ENCODE data around the gene P4HB. TPM values are rescaled to one million over a fixed set of nuclear protein-coding genes. Genes with fewer than 3 reads are reported as not detected.
A peak's percentile ranks its signal among the peaks of the same experiment; 100 is the strongest.

P4HB gene
- total RNA-seq, 1 donor from 2014 or later = 463 TPM

DNA sequence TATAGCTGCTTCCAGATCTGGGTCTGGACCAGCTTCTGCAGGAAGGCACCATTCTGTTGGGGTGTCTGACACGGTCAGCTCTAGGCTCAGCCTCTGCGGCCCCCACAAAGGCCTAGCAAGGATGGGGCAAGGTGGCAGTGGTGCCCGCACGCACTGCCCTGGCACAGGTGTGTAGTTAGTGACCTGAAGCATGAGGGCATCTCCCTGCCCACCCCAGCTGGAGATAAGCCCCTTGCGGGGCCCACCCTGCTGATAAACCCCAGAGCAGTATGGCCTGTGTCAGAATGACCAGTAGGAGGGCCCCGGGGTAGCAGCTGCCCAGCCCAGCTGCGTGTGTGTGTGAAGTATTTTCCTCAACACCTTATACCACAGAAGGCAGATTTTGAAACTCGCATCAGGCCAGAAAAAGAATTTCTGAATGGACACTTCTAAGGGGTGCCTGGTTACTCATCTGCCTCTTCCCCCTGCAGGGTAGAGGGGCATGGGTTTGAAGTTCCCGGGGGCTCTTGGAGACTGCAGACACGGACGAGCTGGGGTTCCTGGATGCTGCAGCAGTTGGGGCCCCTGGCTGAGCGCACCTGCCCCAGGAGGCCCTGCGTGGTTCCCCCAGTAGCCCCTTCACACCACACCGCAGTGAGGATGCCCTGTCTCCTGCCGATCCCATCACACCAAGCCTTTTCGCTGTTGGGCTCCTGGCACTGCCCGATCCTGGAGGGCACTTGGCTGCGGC, 6.3 kb upstream of the P4HB start:
- TF ChIP-seq POLR2A (IDR thresholded peaks at IDR 0.05) (no peak), POLR2AphosphoS5 (IDR thresholded peaks at IDR 0.05; ENCODE audit: insufficient read depth in 1 of 2, low read depth in 1 of 2) (no peak)
- TF ChIP-seq, protein P1, sequence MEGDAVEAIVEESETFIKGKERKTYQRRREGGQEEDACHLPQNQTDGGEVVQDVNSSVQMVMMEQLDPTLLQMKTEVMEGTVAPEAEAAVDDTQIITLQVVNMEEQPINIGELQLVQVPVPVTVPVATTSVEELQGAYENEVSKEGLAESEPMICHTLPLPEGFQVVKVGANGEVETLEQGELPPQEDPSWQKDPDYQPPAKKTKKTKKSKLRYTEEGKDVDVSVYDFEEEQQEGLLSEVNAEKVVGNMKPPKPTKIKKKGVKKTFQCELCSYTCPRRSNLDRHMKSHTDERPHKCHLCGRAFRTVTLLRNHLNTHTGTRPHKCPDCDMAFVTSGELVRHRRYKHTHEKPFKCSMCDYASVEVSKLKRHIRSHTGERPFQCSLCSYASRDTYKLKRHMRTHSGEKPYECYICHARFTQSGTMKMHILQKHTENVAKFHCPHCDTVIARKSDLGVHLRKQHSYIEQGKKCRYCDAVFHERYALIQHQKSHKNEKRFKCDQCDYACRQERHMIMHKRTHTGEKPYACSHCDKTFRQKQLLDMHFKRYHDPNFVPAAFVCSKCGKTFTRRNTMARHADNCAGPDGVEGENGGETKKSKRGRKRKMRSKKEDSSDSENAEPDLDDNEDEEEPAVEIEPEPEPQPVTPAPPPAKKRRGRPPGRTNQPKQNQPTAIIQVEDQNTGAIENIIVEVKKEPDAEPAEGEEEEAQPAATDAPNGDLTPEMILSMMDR (IDR thresholded peaks at IDR 0.05) = no peak
- peaks cover 0 to 9% of the 10 kb centered on the region in 2 donors for H3K36me3 ChIP-seq
- no peaks in the 10 kb centered on the region for H3K27me3 ChIP-seq
- intact Hi-C loops (cut with DNase I) = no loop called here
- peaks cover 73% of the 10 kb centered on the region for H3K4me1 ChIP-seq
- H3K4me3 ChIP-seq = no peak overlapping the region
- no peaks in the 10 kb centered on the region for H3K9me3 ChIP-seq
- no peak for DNase-seq (ENCODE audit: extremely low spot score in 2 of 2)
- H3K27ac ChIP-seq = no peak overlapping the region

DNA sequence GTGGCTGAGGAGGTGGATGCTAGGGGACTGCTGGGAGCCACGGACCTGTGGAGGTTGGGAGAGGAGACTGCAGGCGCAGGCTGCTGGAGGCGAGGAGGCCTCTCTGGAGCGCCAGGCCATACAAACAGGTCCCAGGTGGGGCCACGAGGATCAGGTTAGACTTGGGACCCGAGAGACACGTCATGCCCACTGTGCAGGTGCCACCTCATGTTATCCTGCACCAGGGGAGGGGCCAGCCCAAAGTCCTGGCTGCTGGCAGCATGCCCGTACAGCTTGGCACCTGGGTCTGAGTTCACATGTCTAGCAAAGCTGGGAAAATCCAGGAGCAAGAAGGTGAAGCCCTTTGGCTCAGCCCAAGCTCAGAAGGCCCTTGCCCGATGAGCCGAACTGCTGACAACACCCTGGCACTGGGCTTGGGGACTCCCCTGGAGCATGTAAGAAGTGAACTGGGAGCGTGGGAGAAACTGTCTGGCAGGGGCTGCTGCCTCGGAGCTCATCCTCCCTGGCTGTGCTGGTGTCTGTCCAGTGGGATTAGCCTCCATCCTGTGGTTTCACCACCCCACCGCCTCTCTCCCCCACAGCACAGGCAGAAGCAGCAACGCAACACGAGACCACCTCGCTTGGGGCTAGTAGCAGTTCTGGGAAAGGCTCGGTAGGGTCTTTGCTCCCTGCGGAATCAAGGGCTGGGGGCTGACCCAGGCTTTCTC, 5.6 kb upstream of the P4HB start:
- Histone ChIP-seq H3K4me1 (peaks cover 76% of the 10 kb centered on the region), H3K27me3 (no peaks in the 10 kb centered on the region), H3K27ac (no peak overlapping the region), H3K4me3 (no peak overlapping the region), H3K36me3 (peaks cover 0 to 9% of the 10 kb centered on the region in 2 donors), H3K9me3 (no peaks in the 10 kb centered on the region)
- peak in 1 of 2 donors; percentile 17 for TF ChIP-seq POLR2AphosphoS5 (IDR thresholded peaks at IDR 0.05; ENCODE audit: insufficient read depth in 1 of 2, low read depth in 1 of 2)
- TF ChIP-seq, protein P1 (IDR thresholded peaks at IDR 0.05) = no peak
- intact Hi-C loops (cut with DNase I) = no loop called here
- no peak for DNase-seq (ENCODE audit: extremely low spot score in 2 of 2)

DNA sequence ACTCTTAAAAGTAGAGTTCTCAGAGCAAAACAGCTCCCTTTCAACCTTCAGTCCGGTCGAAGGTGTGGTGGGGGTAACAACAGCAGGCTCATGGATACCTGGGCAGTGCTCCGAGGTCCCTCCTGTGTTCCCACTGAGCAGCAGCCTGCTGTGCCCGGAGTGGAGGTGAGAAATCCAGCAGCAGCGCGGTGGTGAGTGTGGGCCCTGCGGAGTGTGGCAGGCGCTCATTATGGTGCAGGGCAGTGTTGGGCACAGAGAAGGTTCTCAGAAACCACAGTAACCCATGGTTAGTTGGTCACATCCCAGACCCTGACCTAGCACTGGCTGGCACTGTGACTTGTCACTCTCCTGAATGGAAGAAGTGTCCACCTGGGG, 5.0 kb upstream of the P4HB start:
- Histone ChIP-seq H3K27me3 (no peaks in the 10 kb centered on the region), H3K36me3 (peaks cover 0 to 9% of the 10 kb centered on the region in 2 donors), H3K4me1 (peaks cover 75% of the 10 kb centered on the region), H3K9me3 (no peaks in the 10 kb centered on the region), H3K27ac (no peak overlapping the region), H3K4me3 (no peak overlapping the region)
- no peak for DNase-seq (ENCODE audit: extremely low spot score in 2 of 2)
- intact Hi-C loops (cut with DNase I) = no loop called here
- TF ChIP-seq POLR2AphosphoS5 (IDR thresholded peaks at IDR 0.05; ENCODE audit: insufficient read depth in 1 of 2, low read depth in 1 of 2) = no peak
- TF ChIP-seq POLR2A (IDR thresholded peaks at IDR 0.05) = no peak
- TF ChIP-seq, protein P1 (IDR thresholded peaks at IDR 0.05) = no peak

DNA sequence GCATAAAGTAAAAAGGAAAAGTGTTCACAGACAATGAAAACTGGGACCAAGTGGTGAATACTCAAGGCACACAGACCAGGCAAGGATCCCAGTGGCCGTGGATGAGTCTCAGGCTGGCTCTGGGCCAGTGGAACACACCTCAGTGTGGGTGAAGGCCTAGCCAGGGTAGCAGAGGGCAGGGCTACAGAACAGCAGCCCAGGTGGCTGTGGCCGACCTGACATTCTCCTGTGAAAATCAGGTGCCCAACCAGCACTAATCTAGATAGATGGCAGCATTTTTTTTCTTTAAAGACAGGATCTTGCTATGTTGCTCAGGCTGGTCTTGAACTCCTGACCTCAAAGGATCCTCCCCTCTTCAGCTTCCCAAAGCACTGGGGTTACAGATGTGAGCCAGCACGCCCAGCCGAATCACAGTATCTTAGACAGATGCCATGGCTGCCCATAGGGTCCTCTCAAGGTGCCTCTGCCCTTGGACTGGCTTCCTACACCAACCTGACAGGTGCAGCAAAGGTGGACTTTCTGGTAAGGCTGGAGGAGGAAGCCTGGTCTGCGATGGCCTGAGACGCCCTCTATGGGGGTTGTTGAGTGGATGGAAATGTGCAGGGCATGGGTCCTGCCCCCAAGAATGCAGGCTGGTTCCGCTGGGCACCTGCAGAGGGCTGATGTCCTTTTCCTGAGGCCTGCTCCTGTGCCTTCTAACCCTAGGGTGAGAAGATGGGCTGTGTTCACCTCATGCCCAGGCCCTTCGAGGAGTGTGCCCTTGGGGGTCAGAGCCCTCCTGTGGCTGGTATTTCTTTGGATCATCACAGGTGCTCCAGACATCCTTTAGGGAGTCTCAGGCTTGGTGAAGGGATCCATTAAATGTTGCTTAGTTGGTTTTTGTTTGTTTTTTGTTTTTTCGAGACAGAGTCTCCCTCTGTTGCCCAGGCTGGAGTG, 3.8 kb upstream of the P4HB start:
- Histone ChIP-seq H3K36me3 (peaks cover 0 to 2% of the 10 kb centered on the region in 2 donors), H3K27me3 (no peaks in the 10 kb centered on the region), H3K27ac (no peak overlapping the region), H3K4me1 (peaks cover 69% of the 10 kb centered on the region), H3K9me3 (no peaks in the 10 kb centered on the region), H3K4me3 (no peak overlapping the region)
- no peak for DNase-seq (ENCODE audit: extremely low spot score in 2 of 2)
- TF ChIP-seq POLR2A (IDR thresholded peaks at IDR 0.05) (no peak), POLR2AphosphoS5 (IDR thresholded peaks at IDR 0.05; ENCODE audit: insufficient read depth in 1 of 2, low read depth in 1 of 2) (no peak)
- TF ChIP-seq, protein P1 (IDR thresholded peaks at IDR 0.05) = no peak
- intact Hi-C loops (cut with DNase I) = no loop called here

Measured in vagina (tissue), 2 donors.